HG02642 (cell line): Measurements from ENCODE around the gene ENO3.

Experiments
- ATAC-seq: cut with Tn5 transposase; IDR thresholded peaks from one replicate; pipeline ENCODE4 v1.9.1; 2021; ENCODE audit warnings: mild to moderate bottlenecking; ENCODE audit not compliant: unreplicated experiment, poor library complexity

ENO3 gene

GRCh38 chr17:4971826-4972225 is 20.9 kb downstream of the ENO3 start:
- no peak for ATAC-seq

- ATAC-seq = no peak
Observed at GRCh38 chr17:4972322-4972721, 21.4 kb downstream of the ENO3 start.

- ATAC-seq = no peak
Observed at GRCh38 chr17:4972752-4973151, 21.8 kb downstream of the ENO3 start.

GRCh38 chr17:4973256-4974114 is 22.6 kb downstream of the ENO3 start:
- no peak for ATAC-seq

GRCh38 chr17:4974115-4974670 is 23.3 kb downstream of the ENO3 start:
- ATAC-seq = no peak

GRCh38 chr17:4978726-4979125 is 27.8 kb downstream of the ENO3 start:
- ATAC-seq = no peak

- no peak for ATAC-seq
Observed at GRCh38 chr17:4980644-4981216, 29.8 kb downstream of the ENO3 start.

GRCh38 chr17:4982305-4982704 is 31.4 kb downstream of the ENO3 start:
- no peak for ATAC-seq

- no peak for ATAC-seq
Observed at GRCh38 chr17:4986403-4986802, 35.5 kb downstream of the ENO3 start.

- peak; percentile 77 for ATAC-seq
Observed at GRCh38 chr17:4986951-4987766, 36.2 kb downstream of the ENO3 start, which contains the start of gene CAMTA2. Gene CAMTA2, minus strand, starts transcription at chr17:4987675. Its CDS starts 1,453 bp downstream, at chr17:4986222.

- no peak for ATAC-seq
Observed at GRCh38 chr17:4987767-4988567, 37.0 kb downstream of the ENO3 start.

GRCh38 chr17:4994081-4994595 is 43.2 kb downstream of the ENO3 start:
- ATAC-seq = no peak

GRCh38 chr17:4997302-4998026 is 46.5 kb downstream of the ENO3 start, which contains the start of the genes INCA1 and KIF1C:
Gene INCA1, minus strand, starts transcription at chr17:4997522. Its CDS starts 3,085 bp downstream, at chr17:4994437.
Gene KIF1C, plus strand, starts transcription at chr17:4997950. Its CDS starts 2,297 bp downstream, at chr17:5000247.
- peak; percentile 86 for ATAC-seq

- peak; percentile 14 for ATAC-seq
Observed at GRCh38 chr17:4998027-4998731, 47.3 kb downstream of the ENO3 start.

GRCh38 chr17:4998732-4999429 is 48.0 kb downstream of the ENO3 start:
- ATAC-seq = no peak

- no peak for ATAC-seq
Observed at GRCh38 chr17:4999430-5000093, 48.6 kb downstream of the ENO3 start.

- ATAC-seq = no peak
Observed at GRCh38 chr17:5000237-5000639, 49.3 kb downstream of the ENO3 start.
